Raji (cell line): ENCODE data around the gene MPZL1.

Experiments
- POLR2A ChIP-seq: IDR thresholded peaks from 2 replicates; pipeline ENCODE4 v1.6.1; 2011; ENCODE audit warnings: low read depth, low read length, control low read depth; ENCODE audit not compliant: insufficient read depth

The MPZL1 gene

DNA sequence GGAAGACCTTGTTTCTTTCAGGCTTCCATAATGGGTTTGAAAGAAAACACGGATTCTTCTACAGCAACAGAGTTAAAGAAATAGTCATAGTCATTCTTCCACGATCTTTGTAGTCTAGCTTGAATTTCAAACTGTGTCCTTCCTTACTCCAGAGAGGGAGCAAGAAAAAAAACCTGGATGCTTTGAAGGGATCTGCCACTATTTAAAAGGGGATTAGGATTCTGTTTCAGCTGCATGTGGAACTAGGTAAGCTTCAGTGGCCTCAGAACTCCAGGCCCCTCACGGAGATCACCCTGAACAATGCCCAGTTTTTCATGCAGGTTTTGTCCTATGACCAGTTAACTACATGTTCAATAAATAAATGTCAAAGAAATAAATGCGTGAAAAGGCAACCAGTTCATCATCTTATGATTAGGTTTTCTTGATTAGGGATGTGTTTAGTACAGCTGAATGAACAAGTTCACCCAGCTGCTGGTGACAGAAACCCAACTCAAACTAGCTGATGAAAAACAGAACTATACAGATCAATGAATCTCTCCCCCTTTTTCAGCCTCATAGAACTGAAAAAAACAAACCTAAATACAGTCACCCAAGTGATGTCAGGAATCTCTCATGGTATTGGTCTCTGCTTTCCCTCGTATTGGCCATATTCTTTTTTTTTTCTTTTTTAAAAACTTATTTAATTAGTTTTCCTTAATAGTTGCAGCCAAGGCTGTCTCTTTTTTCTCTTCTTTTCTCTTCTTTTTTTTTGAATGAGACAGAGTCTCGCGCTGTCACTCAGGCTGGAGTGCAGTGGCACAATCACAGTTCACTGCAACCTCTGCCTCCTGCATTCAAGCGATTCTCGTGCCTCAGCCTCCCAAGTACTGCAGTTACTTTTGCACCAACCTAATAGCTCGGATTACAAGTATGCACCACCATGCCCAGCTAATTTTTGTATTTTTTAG is 14.6 kb upstream of the MPZL1 start:
- TF ChIP-seq POLR2A, result no peak

DNA sequence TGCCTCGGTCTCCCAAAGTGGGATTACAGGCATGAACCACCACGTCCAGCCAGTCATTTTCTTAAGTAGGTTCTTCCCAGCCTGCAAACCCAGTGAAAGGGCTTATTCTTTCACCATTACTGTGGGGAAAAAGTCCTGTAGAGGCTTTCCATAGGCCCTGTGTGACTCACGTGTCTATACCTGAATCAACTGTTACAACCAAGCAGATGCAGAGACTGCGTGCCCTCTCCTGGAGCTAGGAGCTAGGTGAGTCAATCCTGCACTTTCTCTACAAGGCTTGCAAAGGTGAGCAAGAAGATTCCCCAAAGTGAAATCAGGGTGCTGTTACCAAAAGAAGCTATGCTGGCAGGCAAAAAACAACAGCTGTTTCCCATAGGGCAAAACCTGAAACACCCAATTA is 13.8 kb upstream of the MPZL1 start:
- no peak for TF ChIP-seq POLR2A

DNA sequence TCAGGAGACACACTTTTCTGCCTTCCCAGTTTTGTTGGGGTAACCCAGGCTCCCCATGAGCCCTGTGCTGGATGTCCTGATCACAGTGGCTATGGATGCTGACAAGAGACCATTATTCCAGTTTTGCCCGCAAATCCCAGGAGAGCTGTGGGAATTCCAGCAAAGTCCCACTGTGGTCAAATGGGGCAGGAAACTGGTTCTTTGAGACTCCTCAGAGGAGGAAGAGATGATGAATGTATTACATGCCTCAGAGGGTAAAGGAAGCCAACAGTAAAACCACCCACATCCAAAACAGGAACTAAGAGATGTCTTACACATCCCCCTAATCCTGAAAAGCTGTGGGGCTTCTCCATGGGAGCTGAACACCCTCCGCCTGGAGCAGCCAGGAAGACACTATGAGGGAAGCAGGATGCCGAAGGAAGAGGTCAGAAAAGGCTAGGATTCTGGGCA is 12.8 kb upstream of the MPZL1 start:
- TF ChIP-seq POLR2A, result no peak

DNA sequence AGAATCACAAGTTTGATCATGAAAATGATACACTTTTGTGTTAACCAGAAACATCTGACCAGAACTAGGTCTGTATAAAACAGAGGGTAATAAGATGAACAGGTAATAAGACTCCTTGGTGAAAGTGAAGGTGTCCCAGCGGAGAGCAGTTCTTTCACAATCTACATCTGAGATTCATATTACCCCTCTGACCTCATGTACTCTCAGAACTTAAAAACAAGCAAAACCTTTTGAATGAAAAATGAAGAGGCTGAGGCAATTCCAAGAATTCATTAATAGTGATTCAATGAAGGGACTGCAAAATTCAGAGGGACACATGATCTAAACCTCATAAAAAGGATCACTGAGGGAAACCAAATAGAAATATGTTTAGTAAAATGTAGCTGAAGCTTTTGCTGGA is 10.9 kb upstream of the MPZL1 start:
- no peak for TF ChIP-seq POLR2A

DNA sequence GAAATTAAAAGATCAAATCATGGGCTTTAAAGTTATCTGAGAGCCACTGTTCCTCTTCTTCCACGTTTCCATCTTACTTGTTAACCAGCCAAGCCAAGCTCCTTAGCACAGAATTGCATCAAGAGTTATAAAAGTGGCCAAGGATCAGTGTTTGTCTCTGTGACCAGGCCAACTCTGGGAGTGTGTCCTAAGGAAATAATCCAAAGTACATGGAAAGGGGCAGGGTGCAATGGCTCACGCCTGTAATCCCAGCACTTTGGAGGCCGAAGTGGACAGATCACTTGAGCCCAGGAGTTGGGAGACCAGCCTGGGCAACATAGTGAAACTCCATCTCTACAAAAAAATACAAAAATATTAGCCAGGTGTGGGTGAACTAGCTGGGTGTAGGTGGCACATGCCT is 10.0 kb upstream of the MPZL1 start:
- TF ChIP-seq POLR2A, result no peak

DNA sequence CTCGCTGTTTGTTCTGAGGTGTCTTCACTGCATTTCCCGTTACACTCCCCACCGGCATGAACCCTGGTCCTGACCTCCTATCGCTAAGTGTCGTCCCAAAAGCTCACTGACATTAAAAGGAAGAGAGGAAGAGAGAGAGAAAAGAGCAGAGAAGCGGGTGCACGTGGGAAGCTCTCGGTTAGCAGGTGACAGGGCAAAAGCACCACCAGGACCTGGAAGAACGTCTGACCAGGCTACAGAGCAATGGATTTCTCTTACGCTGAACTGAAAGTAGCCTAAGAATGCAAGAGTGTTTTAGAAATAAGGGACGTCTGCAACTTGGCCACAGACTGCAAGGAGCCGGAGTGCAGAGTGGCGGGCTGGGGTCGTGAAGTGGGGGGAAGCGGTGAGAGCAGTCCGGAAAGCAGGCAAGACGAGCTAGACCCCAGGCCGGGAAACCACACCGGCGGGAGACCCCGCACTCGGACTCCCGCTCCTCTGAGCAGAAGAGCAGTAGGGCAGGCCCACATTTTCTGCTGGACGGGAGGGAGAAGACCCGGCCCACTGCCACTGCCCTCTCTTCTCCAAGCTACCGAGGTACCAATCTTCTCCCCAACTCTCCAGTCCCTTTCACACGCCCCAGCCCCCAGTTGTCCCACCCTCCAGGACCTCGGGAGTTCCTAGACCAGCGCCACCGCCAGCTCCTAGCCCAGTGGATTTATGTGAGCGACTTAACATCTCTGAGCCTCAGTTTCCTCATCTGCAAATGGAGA is 8.3 kb upstream of the MPZL1 start:
- TF ChIP-seq POLR2A, result no peak

DNA sequence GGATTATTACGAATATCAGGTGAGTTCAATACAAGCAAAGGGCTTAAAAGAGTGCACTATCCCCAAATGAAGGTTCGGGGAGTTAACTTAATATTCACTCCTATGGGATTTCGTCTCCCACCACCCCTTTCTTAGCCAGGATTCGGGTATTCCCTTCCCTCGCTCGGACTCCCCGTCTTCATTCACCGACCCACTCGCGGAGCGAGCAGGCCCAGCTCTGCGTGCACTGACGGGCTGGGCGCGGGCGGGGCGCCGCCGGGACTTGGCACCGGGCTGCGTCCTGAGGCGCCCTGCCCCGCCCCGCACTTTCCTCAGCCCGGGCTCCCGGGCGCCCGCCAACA is 7.7 kb upstream of the MPZL1 start:
- TF ChIP-seq POLR2A, result no peak; the same call in 1 of the 2 replicates

DNA sequence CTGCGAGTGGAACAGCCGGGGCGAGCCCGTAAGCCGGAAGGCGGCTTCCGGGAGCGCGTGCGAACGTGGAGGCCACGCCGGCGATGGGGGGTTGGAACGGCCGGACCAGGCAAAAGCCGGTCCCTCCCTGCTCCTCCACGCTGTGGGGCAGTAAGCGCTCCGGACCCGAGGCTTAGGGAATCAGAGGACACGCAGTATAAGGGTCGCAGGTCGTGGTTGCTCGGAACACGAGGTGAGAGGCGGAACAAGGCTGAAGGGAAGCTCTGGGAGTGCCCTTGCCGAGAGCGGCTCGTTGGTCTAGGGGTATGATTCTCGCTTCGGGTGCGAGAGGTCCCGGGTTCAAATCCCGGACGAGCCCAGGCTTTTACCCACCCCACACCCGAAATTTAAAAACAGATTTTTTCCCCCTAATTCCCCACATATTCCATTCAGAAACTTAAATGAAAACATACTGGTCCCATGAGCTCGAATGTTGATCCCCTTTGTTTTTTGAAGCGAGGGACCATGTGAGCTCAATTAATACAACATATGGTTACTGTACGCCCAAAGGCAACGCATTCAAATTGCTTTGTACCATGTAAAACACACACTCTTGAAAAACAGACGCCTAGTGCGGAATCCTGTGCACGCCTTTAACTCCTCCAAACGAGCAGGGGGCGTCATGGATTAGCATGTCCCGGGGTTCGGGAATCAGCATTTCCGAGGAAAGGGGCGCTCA is 7.2 kb upstream of the MPZL1 start:
- peak; percentile 53 for TF ChIP-seq POLR2A

DNA sequence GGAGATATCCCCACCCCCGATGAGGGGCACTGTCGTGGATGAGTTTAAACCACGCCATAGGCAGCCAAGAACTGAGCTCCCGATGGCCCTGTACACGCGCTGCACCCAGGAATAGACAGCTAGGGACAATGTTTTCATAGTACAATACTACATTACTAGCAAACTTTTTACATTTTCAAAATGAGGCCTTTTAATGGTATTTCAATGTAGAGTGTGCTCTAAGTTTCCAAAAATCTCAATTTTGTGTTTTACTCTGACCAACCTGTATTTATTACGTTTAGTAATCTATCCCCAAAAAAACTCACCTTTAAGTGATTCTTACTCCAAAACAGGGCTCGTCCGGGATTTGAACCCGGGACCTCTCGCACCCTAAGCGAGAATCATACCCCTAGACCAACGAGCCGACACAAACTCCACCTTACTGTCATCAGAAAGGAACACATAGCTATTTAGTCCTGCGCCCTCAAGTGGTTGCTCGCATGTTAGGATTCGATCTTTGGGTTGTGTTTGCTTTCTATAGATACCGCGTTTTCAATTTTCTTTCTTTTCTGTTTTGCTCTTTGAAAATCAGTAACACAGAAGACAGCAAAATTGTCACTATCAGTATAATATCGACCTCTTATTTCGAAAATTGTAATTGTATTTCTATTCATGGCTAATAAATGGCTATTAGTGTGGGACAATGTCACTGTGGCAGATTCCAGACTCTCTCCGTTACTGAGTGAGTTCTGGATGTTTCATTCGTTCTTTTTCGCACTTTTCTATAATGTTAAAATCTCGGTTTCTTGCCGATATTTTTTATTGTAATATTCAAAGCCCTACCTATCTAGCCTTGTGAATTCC is 6.4 kb upstream of the MPZL1 start:
- TF ChIP-seq POLR2A, result no peak

DNA sequence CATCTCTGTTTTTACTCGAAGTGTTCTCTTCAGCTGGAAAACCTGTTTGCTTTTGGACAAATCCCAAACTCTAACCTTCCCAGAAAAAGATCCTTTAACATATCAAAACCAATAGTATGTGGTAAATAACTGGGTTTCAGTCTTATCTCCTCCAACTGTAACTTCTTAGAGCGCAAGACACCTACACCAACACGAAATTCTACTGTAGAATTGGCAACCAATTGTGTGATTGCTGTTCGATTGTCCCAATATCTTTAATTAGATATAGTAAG is 5.8 kb upstream of the MPZL1 start:
- TF ChIP-seq POLR2A, result no peak

DNA sequence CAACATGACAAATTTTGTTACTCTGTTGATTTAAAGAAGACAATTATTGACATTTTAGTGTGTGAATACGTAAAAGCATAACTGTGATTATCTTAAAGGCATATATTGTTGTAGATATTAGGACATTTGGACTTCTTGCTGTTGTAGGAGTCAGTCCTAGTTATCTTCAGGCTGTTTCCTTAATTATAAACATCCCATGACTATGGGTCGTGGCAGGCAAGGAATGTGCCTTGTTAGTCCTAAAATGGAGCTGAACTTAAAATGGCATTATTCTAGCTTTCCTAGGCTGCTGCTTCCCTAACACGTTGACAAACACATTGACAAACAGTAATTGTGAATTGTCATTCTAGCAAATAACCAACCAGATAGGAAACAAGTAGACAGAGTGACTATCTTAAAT is 4.4 kb upstream of the MPZL1 start:
- no peak for TF ChIP-seq POLR2A

DNA sequence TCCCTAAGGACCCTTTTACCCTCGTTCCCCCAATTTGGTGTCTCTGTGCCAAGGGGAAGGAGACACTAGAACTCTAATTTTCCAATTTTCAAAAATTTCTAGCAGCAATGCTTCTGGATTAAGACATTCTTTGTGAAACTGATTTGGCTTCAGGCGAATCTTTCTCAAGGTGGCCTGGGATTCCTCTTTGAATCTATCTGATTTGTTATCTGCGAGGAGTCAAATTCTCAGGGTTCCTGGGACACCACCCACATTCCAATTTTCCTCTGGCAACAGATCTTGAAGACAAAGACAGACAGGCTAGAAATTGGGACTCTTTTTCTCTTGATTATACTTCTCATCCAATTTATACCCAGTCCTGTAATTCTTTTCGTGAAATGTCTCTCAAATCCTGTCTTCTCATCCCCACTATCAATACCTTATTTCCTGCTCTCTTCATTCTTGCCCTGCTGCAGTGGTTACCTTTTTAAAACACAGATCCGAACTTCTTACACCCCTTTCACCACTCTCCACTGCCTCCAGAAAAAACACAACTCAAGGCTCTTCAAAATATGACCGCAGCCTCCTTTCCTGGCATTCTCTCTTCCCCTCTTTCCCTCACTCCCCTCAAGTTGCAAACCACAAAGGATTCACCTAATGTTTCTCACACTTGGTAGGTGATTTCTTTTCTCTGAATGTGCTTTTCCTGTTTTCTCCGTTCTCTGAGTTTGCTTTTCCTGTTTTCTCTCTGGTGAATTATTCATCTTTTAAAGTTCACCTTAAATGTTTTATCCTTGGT is 2.7 kb upstream of the MPZL1 start:
- TF ChIP-seq POLR2A, result no peak

DNA sequence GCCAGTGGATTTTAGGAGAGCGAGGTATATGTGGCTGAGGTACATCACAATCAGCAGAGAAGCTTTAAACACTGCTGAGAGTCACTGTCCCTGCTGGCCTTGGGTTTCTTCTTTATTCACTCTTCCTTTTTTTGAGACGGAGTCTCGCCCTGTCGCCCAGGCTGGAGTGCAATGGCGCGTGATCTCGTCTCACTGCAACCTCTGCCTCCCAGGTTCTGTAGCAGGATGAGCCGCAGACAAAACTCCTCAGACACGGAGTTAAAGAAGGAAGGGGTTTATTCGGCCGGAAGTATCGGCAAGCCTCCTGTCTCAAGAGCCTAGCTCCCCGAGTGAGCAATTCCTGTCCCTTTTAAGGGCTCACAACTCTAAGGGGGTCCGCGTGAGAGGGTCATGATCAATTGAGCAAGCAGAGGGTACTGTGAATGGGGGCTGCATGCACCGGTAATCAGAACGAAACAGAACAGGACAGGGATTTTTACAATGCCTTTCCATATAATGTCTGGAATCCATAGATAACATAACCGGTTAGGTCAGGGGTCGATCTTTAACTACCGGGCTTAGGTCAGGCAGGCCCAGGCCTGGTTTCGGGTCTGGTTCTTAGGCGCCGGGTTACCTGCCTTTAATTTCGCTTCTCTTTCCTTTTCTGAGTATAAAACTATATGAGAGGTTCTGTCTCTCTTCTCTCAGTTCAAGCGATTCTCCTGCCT is 1.9 kb upstream of the MPZL1 start:
- peak; percentile 36; the same call in 1 of the 2 replicates for TF ChIP-seq POLR2A
